Hepatocyte (in vitro differentiated cells): ENCODE measurements around the gene REM2. TPM values are rescaled to one million over a fixed set of nuclear protein-coding genes. Genes with fewer than 3 reads are reported as not detected.

ENCODE experiments used
- DNase-seq: peaks from one replicate; pipeline ENCODE4 v3.0.0-alpha.2; 2016; ENCODE audit warnings: low spot score
- H2AFZ ChIP-seq: fragments of 200-600 bp; sonication (generic); 2 replicates; pipeline ENCODE4 v1.6.0; 2016; ENCODE audit warnings: antibody characterized with exemption, mild to moderate bottlenecking
- H3K27ac ChIP-seq: fragments of 200-600 bp; sonication (generic); 2 replicates; pipeline ENCODE4 v1.5.1; 2016; ENCODE audit warnings: mild to moderate bottlenecking
- H3K27me3 ChIP-seq: fragments of 200-600 bp; sonication (generic); 2 replicates; pipeline ENCODE4 v1.6.1; 2016
- H3K36me3 ChIP-seq: fragments of 200-600 bp; sonication (generic); replicated peaks from 2 replicates; pipeline ENCODE4 v1.5.1; 2016; ENCODE audit warnings: low read depth; ENCODE audit not compliant: insufficient read depth
- H3K4me1 ChIP-seq: fragments of 200-600 bp; sonication (generic); 2 replicates; pipeline ENCODE4 v1.5.1; 2016; ENCODE audit warnings: mild to moderate bottlenecking, moderate library complexity; ENCODE audit not compliant: insufficient read depth
- H3K4me2 ChIP-seq: fragments of 200-600 bp; sonication (generic); 2 replicates; pipeline ENCODE4 v1.6.0; 2016
- H3K4me3 ChIP-seq: fragments of 200-600 bp; sonication (generic); 2 replicates; pipeline ENCODE4 v1.5.1; 2016; ENCODE audit warnings: mild to moderate bottlenecking
- H3K79me2 ChIP-seq: fragments of 200-600 bp; sonication (generic); 2 replicates; pipeline ENCODE4 v1.6.0; 2017; ENCODE audit warnings: mild to moderate bottlenecking
- H3K9me2 ChIP-seq: fragments of 200-600 bp; sonication (generic); replicated peaks from 2 replicates; pipeline ENCODE4 v1.6.0; 2017; ENCODE audit warnings: mild to moderate bottlenecking; ENCODE audit not compliant: insufficient read depth
- H3K9me3 ChIP-seq: fragments of 200-600 bp; sonication (generic); 2 replicates; pipeline ENCODE4 v1.5.1; 2016; ENCODE audit warnings: low read depth, mild to moderate bottlenecking
- H4K20me1 ChIP-seq: fragments of 200-600 bp; sonication (generic); 2 replicates; pipeline ENCODE4 v1.6.0; 2016; ENCODE audit warnings: mild to moderate bottlenecking; ENCODE audit not compliant: insufficient read depth, poor library complexity, severe bottlenecking
- CTCF ChIP-seq: fragments of 200-600 bp; sonication (generic); IDR thresholded peaks from 2 replicates; pipeline ENCODE4 v1.5.1; 2016; ENCODE audit warnings: antibody characterized with exemption, mild to moderate bottlenecking; ENCODE audit not compliant: poor library complexity
- EZH2 ChIP-seq: fragments of 200-600 bp; sonication (generic); IDR thresholded peaks from 2 replicates; pipeline ENCODE4 v1.6.1; 2016; ENCODE audit warnings: antibody characterized with exemption, mild to moderate bottlenecking, borderline replicate concordance
- EZH2phosphoT487 ChIP-seq: fragments of 200-600 bp; sonication (generic); IDR thresholded peaks from one replicate; pipeline ENCODE4 v1.6.1; 2018; ENCODE audit warnings: antibody characterized with exemption, mild to moderate bottlenecking, low read depth, moderate library complexity; ENCODE audit not compliant: unreplicated experiment, severe bottlenecking
- WGBS: methylation state at CpG from one replicate; pipeline ENCODE4 v1.1.6; 2016; ENCODE audit warnings: low lambda C conversion rate; ENCODE audit errors: missing lambda C conversion rate; 5-methylcytosine and 5-hydroxymethylcytosine counted together
- polyA plus RNA-seq: library from polyadenylated mRNA; unstranded; fragments of >200 nt; fragmentation: Nextera tagmentation; extraction: Ambion mirVana; gene quantifications from 2 replicates; pipeline ENCODE4 v1.2.1, GENCODE V29; 2016
- total RNA-seq: library from RNA; depleted of rRNA; stranded (reverse); fragments of >200 nt; gene quantifications from 2 replicates; pipeline ENCODE4 v1.2.3, GENCODE V29; 2014

Gene REM2
- total and polyA plus RNA-seq, 2 experiments from 2014 or later, result 1.9 to 5.5 TPM

- H3K27ac ChIP-seq, result peak overlapping the region; percentile 98
- peak overlapping the region; percentile 49 for H2AFZ ChIP-seq
- peaks cover 17% of the 10 kb centered on the region for H4K20me1 ChIP-seq
- H3K4me2 ChIP-seq, result peak overlapping the region; percentile 88
- peaks cover 15% of the 10 kb centered on the region for H3K4me1 ChIP-seq
- no peaks in the 10 kb centered on the region for H3K27me3 ChIP-seq
- WGBS, result 2% methylated on average over 50 of the region's 57 CpGs
- TF ChIP-seq CTCF, result no peak
- no peak for TF ChIP-seq EZH2
- TF ChIP-seq EZH2phosphoT487, result no peak
- no peaks in the 10 kb centered on the region for H3K9me3 ChIP-seq
- H3K79me2 ChIP-seq, result peaks cover 58% of the 10 kb centered on the region
- DNase-seq, result peak; percentile 79
- H3K36me3 ChIP-seq, result no peaks in the 10 kb centered on the region
- peak overlapping the region; percentile 89 for H3K4me3 ChIP-seq
- H3K9me2 ChIP-seq, result no peaks in the 10 kb centered on the region
These were observed 45.8 kb upstream of the REM2 start for GRCh38 chr14:22837114-22837749.

GRCh38 chr14:22837750-22838538 lies 45.1 kb upstream of the REM2 start:
- Histone ChIP-seq H3K27ac (peak overlapping the region; percentile 98), H3K4me3 (peak overlapping the region; percentile 89), H3K27me3 (no peaks in the 10 kb centered on the region), H4K20me1 (peaks cover 17% of the 10 kb centered on the region), H3K4me1 (peaks cover 15% of the 10 kb centered on the region), H3K4me2 (peak overlapping the region; percentile 88), H2AFZ (peak overlapping the region; percentile 49), H3K36me3 (no peaks in the 10 kb centered on the region), H3K79me2 (peaks cover 58% of the 10 kb centered on the region), H3K9me3 (no peaks in the 10 kb centered on the region), H3K9me2 (no peaks in the 10 kb centered on the region)
- peak; percentile 55 for DNase-seq
- TF ChIP-seq EZH2, result no peak
- TF ChIP-seq EZH2phosphoT487, result no peak
- no peak for TF ChIP-seq CTCF
- WGBS, result 12% methylated on average over 22 of the region's 25 CpGs

- Histone ChIP-seq H3K27ac (peak overlapping the region; percentile 98), H3K9me2 (no peaks in the 10 kb centered on the region), H2AFZ (no peak overlapping the region), H4K20me1 (peaks cover 17% of the 10 kb centered on the region), H3K4me2 (peak overlapping the region; percentile 88), H3K27me3 (no peaks in the 10 kb centered on the region), H3K36me3 (no peaks in the 10 kb centered on the region), H3K4me1 (peaks cover 15% of the 10 kb centered on the region), H3K9me3 (no peaks in the 10 kb centered on the region), H3K79me2 (peaks cover 58% of the 10 kb centered on the region), H3K4me3 (peak overlapping the region; percentile 89)
- peak; percentile 40 for DNase-seq
- 38% methylated on average over 6 of the region's 6 CpGs for WGBS
- TF ChIP-seq CTCF (no peak), EZH2 (no peak), EZH2phosphoT487 (no peak)
These were observed 44.4 kb upstream of the REM2 start for GRCh38 chr14:22838631-22839041.
